Smooth muscle cell (in vitro differentiated cells): ENCODE results near the gene CST7. TPM values are rescaled to one million over a fixed set of nuclear protein-coding genes. Genes with fewer than 3 reads are reported as not detected.

Experiments
- DNase-seq: peaks from one replicate; lab custom pipeline; 2025; ENCODE audit not compliant: unreplicated experiment; lab: John Stamatoyannopoulos, UW
- H2AFZ ChIP-seq: fragments of 200-600 bp; sonication (generic); 2 replicates; pipeline ENCODE4 v1.6.0; 2016; ENCODE audit warnings: antibody characterized with exemption, low read depth, mild to moderate bottlenecking
- H3F3A ChIP-seq: fragments of 200-600 bp; sonication (generic); 2 replicates; pipeline ENCODE4 v1.6.0; 2017; ENCODE audit warnings: antibody characterized with exemption, low read depth
- H3K27ac ChIP-seq: fragments of 200-600 bp; sonication (generic); 2 replicates; pipeline ENCODE4 v1.5.1; 2016; ENCODE audit warnings: low read depth, mild to moderate bottlenecking
- H3K27me3 ChIP-seq: fragments of 200-600 bp; sonication (generic); 2 replicates; pipeline ENCODE4 v1.6.1; 2016; ENCODE audit warnings: low read depth, mild to moderate bottlenecking
- H3K36me3 ChIP-seq: fragments of 200-600 bp; sonication (generic); 2 replicates; pipeline ENCODE4 v1.5.1; 2016; ENCODE audit warnings: low read depth
- H3K4me1 ChIP-seq: fragments of 200-600 bp; sonication (generic); 2 replicates; pipeline ENCODE4 v1.5.1; 2016; ENCODE audit warnings: low read depth
- H3K4me2 ChIP-seq: fragments of 200-600 bp; sonication (generic); 2 replicates; pipeline ENCODE4 v1.6.0; 2016; ENCODE audit warnings: mild to moderate bottlenecking
- H3K4me3 ChIP-seq: fragments of 200-600 bp; sonication (generic); 2 replicates; pipeline ENCODE4 v1.5.1; 2016; ENCODE audit warnings: mild to moderate bottlenecking
- H3K79me2 ChIP-seq: fragments of 200-600 bp; sonication (generic); 2 replicates; pipeline ENCODE4 v1.6.0; 2016; ENCODE audit warnings: low read depth, mild to moderate bottlenecking
- H3K9ac ChIP-seq: fragments of 200-600 bp; sonication (generic); 2 replicates; pipeline ENCODE4 v1.6.0; 2016; ENCODE audit warnings: low read depth
- H3K9me3 ChIP-seq: fragments of 200-600 bp; sonication (generic); replicated peaks from 2 replicates; pipeline ENCODE4 v1.5.1; 2016; ENCODE audit warnings: low read depth
- H4K20me1 ChIP-seq: fragments of 200-600 bp; sonication (generic); 2 replicates; pipeline ENCODE4 v1.6.0; 2016; ENCODE audit warnings: low read depth
- WGBS: methylation state at CpG from one replicate; pipeline ENCODE4 v1.1.7; 2016; ENCODE audit warnings: low lambda C conversion rate; 5-methylcytosine and 5-hydroxymethylcytosine counted together
- polyA plus RNA-seq: library from polyadenylated mRNA; unstranded; fragments of >200 nt; fragmentation: Nextera tagmentation; extraction: Ambion mirVana; gene quantifications from 2 replicates; pipeline ENCODE4 v1.2.1, GENCODE V29; 2016
- total RNA-seq: library from RNA; depleted of rRNA; stranded (reverse); fragments of >200 nt; gene quantifications from 2 replicates; pipeline ENCODE4 v1.2.3, GENCODE V29; 2014
- TF ChIP-seq, protein P1 (sequence below): fragments of 200-600 bp; sonication (generic); IDR thresholded peaks from 2 replicates; pipeline ENCODE4 v1.5.1; 2017; ENCODE audit warnings: borderline replicate concordance, mild to moderate bottlenecking, antibody characterized with exemption; ENCODE audit not compliant: insufficient read depth, poor library complexity, severe bottlenecking

The CST7 gene
- total and polyA plus RNA-seq, 2 experiments from 2014 or later = 1.8 TPM; not detected in 1

DNA sequence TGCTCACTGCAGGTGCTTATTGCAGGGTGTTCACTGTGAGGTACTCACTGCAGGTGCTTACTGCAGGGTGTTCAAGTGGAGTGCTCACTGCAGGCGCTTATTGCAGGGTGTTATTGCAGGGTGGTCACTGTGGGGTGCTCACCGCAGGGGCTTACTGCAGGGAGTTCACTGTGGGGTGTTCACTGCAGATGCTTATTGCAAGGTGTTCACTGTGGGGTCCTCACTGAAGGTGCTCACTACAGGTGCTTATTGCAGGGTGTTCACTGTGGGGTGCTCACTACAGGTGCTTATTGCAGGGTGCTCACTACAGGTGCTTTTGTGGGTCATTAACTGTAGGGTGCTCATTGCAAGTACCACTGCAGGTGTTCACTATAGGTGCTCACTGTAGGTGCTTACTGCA, 23.3 kb downstream of the CST7 start:
- Histone ChIP-seq H3K4me1 (no peaks in the 10 kb centered on the region), H3K4me2 (no peak overlapping the region), H4K20me1 (no peaks in the 10 kb centered on the region), H3K79me2 (peaks cover 10% of the 10 kb centered on the region), H3K36me3 (peaks cover 10% of the 10 kb centered on the region), H3K27me3 (no peaks in the 10 kb centered on the region), H3K9ac (no peak overlapping the region), H3K27ac (no peak overlapping the region), H2AFZ (no peak overlapping the region), H3K9me3 (no peaks in the 10 kb centered on the region), H3K4me3 (no peak overlapping the region), H3F3A (no peaks in the 10 kb centered on the region)
- WGBS = 86% methylated on average over 2 of the region's 2 CpGs
- DNase-seq = no peak
- TF ChIP-seq, protein P1, sequence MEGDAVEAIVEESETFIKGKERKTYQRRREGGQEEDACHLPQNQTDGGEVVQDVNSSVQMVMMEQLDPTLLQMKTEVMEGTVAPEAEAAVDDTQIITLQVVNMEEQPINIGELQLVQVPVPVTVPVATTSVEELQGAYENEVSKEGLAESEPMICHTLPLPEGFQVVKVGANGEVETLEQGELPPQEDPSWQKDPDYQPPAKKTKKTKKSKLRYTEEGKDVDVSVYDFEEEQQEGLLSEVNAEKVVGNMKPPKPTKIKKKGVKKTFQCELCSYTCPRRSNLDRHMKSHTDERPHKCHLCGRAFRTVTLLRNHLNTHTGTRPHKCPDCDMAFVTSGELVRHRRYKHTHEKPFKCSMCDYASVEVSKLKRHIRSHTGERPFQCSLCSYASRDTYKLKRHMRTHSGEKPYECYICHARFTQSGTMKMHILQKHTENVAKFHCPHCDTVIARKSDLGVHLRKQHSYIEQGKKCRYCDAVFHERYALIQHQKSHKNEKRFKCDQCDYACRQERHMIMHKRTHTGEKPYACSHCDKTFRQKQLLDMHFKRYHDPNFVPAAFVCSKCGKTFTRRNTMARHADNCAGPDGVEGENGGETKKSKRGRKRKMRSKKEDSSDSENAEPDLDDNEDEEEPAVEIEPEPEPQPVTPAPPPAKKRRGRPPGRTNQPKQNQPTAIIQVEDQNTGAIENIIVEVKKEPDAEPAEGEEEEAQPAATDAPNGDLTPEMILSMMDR = no peak

GRCh38 chr20:24977336-24977735, 28.3 kb downstream of the CST7 start:
- Histone ChIP-seq H3K4me1 (no peaks in the 10 kb centered on the region), H3K27me3 (no peaks in the 10 kb centered on the region), H3K9ac (no peak overlapping the region), H3K36me3 (peaks cover 12% of the 10 kb centered on the region), H3K79me2 (peaks cover 10% of the 10 kb centered on the region), H3K4me3 (no peak overlapping the region), H3K27ac (no peak overlapping the region), H3F3A (no peaks in the 10 kb centered on the region), H3K9me3 (no peaks in the 10 kb centered on the region), H3K4me2 (no peak overlapping the region), H2AFZ (no peak overlapping the region), H4K20me1 (no peaks in the 10 kb centered on the region)
- TF ChIP-seq, protein P1 = no peak
- 85% methylated on average over 1 of the region's 1 CpG for WGBS
- DNase-seq = no peak

DNA sequence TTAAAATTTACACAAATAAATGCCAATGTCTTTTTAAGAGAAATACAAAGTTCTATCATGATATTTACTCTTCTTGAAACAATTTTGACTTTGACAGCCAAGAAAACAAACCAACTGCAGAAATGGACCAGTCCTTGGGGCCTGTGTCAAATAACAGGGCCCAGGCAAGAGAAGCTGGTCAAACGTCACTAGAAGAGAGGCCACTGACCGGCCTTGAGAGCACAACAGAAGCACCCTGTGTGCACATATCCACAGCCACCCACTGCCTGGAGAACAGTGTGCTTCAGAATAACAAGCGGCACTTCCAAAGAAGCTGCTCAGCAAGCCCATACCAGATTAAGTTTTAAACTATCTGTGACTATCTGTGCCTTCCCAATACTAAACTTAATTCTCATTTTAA, 28.7 kb downstream of the CST7 start:
- Histone ChIP-seq H3K27me3 (no peaks in the 10 kb centered on the region), H3K4me1 (no peaks in the 10 kb centered on the region), H3K79me2 (peaks cover 10% of the 10 kb centered on the region), H3K9ac (no peak overlapping the region), H3K36me3 (peaks cover 12% of the 10 kb centered on the region), H2AFZ (no peak overlapping the region), H3F3A (no peaks in the 10 kb centered on the region), H3K4me2 (no peak overlapping the region), H3K9me3 (no peaks in the 10 kb centered on the region), H4K20me1 (no peaks in the 10 kb centered on the region), H3K4me3 (no peak overlapping the region), H3K27ac (no peak overlapping the region)
- no peak for DNase-seq
- TF ChIP-seq, protein P1 = no peak
- WGBS = 100% methylated on average over 3 of the region's 3 CpGs

DNA sequence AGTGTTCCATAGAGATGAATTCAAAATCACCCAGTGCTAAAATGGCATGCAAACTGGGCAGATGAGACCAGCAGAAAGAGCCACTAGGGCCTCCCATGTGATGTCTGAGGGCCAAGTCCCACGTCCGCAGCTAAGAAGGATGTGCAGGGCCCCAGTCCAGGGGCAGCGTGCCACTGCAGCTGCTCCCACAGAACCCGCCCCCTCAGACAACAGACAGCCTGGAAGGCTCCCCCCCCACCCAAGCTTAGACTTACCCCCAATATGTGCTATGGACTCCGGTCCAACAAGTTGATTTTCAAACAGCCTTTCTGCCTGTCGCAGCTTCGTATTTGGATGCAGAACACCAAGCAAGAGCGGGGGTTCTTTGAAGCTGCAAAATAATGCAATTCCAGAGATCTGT, 29.4 kb downstream of the CST7 start:
- H3K27ac ChIP-seq = no peak overlapping the region
- no peak overlapping the region for H3K4me3 ChIP-seq
- over 99% methylated on average over 8 of the region's 8 CpGs for WGBS
- H3F3A ChIP-seq = no peaks in the 10 kb centered on the region
- H3K4me2 ChIP-seq = no peak overlapping the region
- no peak overlapping the region for H3K9ac ChIP-seq
- no peak for DNase-seq
- no peaks in the 10 kb centered on the region for H4K20me1 ChIP-seq
- no peaks in the 10 kb centered on the region for H3K9me3 ChIP-seq
- no peaks in the 10 kb centered on the region for H3K27me3 ChIP-seq
- peaks cover 17% of the 10 kb centered on the region for H3K36me3 ChIP-seq
- no peak overlapping the region for H2AFZ ChIP-seq
- H3K4me1 ChIP-seq = no peaks in the 10 kb centered on the region
- H3K79me2 ChIP-seq = peaks cover 10% of the 10 kb centered on the region
- TF ChIP-seq, protein P1 = no peak
